GM12878 (cell line): ENCODE measurements around the gene CORO1A.

Experiments
- EZH2 ChIP-seq: IDR thresholded peaks from 2 replicates; pipeline ENCODE4 v1.6.1; 2012; ENCODE audit warnings: low read depth, mild to moderate bottlenecking, control low read depth, inconsistent platforms, low read length, borderline replicate concordance; ENCODE audit not compliant: control insufficient read depth
- FOXK2 ChIP-seq: fragments of 450-650 bp; IDR thresholded peaks from 2 replicates; pipeline ENCODE4 v1.6.1; 2017; ENCODE audit warnings: mild to moderate bottlenecking, moderate library complexity
- POLR2AphosphoS5 ChIP-seq: IDR thresholded peaks from 2 replicates; pipeline ENCODE4 v1.6.1; 2011; ENCODE audit warnings: mild to moderate bottlenecking, low read length, inconsistent platforms
- ZNF274 ChIP-seq: IDR thresholded peaks from one replicate; pipeline ENCODE4 v1.8.0; 2011; ENCODE audit not compliant: insufficient read length, insufficient read depth
- ZSCAN29 ChIP-seq: fragments of 450-650 bp; IDR thresholded peaks from 2 replicates; pipeline ENCODE4 v1.6.1; 2017; ENCODE audit warnings: mild to moderate bottlenecking, moderate library complexity
- TF ChIP-seq, protein P1 (sequence below): fragments of 450-650 bp; formaldehyde crosslinking; IDR thresholded peaks from 2 replicates; pipeline ENCODE4 v1.4.0; 2020; ENCODE audit warnings: mild to moderate bottlenecking, moderate library complexity
- TF ChIP-seq, protein P2 (sequence below), 3 experiments: IDR thresholded peaks in 2 of 3; conservative IDR thresholded peaks in 1 of 3; 2 replicates each; pipeline ENCODE4 v1.5.1; 2011; ENCODE audit warnings: low read depth in 3 of 3, low read length in 3 of 3, mild to moderate bottlenecking in 3 of 3, control low read depth in 2 of 3, moderate library complexity in 2 of 3, inconsistent platforms in 1 of 3, mixed read lengths in 1 of 3; ENCODE audit not compliant: control insufficient read depth in 2 of 3, insufficient read depth in 1 of 3; ENCODE audit errors: extremely low read depth in 1 of 3

DNA sequence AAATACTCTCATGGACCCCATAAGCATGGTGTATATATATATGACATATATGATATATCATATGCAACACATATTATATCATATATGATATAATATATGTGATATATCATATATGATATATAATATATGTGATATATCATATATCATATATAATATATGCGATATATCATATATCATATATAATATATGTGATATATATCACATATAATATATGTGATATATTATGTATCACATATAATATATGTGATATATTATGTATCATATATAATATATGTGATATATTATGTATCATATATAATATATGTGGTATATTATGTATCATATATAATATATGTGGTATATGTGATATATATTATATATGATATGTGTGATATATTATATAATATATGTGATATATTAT, 38.5 kb upstream of the CORO1A start:
- TF ChIP-seq, protein P1, sequence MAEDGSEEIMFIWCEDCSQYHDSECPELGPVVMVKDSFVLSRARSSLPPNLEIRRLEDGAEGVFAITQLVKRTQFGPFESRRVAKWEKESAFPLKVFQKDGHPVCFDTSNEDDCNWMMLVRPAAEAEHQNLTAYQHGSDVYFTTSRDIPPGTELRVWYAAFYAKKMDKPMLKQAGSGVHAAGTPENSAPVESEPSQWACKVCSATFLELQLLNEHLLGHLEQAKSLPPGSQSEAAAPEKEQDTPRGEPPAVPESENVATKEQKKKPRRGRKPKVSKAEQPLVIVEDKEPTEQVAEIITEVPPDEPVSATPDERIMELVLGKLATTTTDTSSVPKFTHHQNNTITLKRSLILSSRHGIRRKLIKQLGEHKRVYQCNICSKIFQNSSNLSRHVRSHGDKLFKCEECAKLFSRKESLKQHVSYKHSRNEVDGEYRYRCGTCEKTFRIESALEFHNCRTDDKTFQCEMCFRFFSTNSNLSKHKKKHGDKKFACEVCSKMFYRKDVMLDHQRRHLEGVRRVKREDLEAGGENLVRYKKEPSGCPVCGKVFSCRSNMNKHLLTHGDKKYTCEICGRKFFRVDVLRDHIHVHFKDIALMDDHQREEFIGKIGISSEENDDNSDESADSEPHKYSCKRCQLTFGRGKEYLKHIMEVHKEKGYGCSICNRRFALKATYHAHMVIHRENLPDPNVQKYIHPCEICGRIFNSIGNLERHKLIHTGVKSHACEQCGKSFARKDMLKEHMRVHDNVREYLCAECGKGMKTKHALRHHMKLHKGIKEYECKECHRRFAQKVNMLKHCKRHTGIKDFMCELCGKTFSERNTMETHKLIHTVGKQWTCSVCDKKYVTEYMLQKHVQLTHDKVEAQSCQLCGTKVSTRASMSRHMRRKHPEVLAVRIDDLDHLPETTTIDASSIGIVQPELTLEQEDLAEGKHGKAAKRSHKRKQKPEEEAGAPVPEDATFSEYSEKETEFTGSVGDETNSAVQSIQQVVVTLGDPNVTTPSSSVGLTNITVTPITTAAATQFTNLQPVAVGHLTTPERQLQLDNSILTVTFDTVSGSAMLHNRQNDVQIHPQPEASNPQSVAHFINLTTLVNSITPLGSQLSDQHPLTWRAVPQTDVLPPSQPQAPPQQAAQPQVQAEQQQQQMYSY = no peak
- TF ChIP-seq FOXK2 (no peak), EZH2 (no peak), ZSCAN29 (no peak), POLR2AphosphoS5 (no peak), ZNF274 (no peak)
- TF ChIP-seq, protein P2, sequence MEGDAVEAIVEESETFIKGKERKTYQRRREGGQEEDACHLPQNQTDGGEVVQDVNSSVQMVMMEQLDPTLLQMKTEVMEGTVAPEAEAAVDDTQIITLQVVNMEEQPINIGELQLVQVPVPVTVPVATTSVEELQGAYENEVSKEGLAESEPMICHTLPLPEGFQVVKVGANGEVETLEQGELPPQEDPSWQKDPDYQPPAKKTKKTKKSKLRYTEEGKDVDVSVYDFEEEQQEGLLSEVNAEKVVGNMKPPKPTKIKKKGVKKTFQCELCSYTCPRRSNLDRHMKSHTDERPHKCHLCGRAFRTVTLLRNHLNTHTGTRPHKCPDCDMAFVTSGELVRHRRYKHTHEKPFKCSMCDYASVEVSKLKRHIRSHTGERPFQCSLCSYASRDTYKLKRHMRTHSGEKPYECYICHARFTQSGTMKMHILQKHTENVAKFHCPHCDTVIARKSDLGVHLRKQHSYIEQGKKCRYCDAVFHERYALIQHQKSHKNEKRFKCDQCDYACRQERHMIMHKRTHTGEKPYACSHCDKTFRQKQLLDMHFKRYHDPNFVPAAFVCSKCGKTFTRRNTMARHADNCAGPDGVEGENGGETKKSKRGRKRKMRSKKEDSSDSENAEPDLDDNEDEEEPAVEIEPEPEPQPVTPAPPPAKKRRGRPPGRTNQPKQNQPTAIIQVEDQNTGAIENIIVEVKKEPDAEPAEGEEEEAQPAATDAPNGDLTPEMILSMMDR (IDR thresholded peaks at IDR 0.05 in 2 of 3, conservative IDR thresholded peaks at IDR 0.05 in 1 of 3; ENCODE audit: control insufficient read depth in 2 of 3, extremely low read depth in 1 of 3, insufficient read depth in 1 of 3, low read depth in 3 of 3, low read length in 3 of 3) = no peak
